ENCODE measurements around the gene DAB2IP. TPM values are rescaled to one million over a fixed set of nuclear protein-coding genes. Genes with fewer than 3 reads are reported as not detected.

Gene DAB2IP
- total RNA-seq, 3 donors from 2014 or later: 109 to 157 (median 111) TPM

DNA sequence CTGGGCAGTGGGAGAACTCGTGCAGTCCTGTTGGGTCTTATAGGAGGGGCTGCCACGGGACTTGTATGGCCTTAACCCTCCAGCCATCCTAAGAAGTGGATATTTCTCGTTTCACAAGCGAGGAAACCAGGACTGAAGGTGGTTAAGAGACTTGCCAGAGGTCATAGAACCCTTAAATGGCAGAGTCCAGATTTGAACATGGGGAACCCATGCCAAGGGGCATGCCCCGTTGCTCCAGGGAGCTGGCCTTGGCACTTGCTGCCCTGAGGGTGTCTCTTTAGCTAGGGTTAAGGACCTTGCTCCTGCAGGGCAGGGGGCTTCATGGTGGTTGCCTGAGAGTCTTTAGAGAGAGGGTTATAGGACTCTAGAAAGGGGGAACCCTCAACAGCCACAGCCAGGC is 63.4 kb downstream of the DAB2IP start:
- DNase-seq (no peak), ATAC-seq (no peak)
- Histone ChIP-seq H3K4me3 (no peak overlapping the region), H3K9me3 (no peaks in the 10 kb centered on the region), H3K36me3 (ENCODE audit: low read depth) (no peaks in the 10 kb centered on the region), H3K4me1 (ENCODE audit: low read depth) (peaks cover 6% of the 10 kb centered on the region)
- TF ChIP-seq, protein P1, sequence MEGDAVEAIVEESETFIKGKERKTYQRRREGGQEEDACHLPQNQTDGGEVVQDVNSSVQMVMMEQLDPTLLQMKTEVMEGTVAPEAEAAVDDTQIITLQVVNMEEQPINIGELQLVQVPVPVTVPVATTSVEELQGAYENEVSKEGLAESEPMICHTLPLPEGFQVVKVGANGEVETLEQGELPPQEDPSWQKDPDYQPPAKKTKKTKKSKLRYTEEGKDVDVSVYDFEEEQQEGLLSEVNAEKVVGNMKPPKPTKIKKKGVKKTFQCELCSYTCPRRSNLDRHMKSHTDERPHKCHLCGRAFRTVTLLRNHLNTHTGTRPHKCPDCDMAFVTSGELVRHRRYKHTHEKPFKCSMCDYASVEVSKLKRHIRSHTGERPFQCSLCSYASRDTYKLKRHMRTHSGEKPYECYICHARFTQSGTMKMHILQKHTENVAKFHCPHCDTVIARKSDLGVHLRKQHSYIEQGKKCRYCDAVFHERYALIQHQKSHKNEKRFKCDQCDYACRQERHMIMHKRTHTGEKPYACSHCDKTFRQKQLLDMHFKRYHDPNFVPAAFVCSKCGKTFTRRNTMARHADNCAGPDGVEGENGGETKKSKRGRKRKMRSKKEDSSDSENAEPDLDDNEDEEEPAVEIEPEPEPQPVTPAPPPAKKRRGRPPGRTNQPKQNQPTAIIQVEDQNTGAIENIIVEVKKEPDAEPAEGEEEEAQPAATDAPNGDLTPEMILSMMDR (IDR thresholded peaks at IDR 0.05): no peak
- intact Hi-C loops (cut with DNase I, micrococcal nuclease): no loop called here

DNA sequence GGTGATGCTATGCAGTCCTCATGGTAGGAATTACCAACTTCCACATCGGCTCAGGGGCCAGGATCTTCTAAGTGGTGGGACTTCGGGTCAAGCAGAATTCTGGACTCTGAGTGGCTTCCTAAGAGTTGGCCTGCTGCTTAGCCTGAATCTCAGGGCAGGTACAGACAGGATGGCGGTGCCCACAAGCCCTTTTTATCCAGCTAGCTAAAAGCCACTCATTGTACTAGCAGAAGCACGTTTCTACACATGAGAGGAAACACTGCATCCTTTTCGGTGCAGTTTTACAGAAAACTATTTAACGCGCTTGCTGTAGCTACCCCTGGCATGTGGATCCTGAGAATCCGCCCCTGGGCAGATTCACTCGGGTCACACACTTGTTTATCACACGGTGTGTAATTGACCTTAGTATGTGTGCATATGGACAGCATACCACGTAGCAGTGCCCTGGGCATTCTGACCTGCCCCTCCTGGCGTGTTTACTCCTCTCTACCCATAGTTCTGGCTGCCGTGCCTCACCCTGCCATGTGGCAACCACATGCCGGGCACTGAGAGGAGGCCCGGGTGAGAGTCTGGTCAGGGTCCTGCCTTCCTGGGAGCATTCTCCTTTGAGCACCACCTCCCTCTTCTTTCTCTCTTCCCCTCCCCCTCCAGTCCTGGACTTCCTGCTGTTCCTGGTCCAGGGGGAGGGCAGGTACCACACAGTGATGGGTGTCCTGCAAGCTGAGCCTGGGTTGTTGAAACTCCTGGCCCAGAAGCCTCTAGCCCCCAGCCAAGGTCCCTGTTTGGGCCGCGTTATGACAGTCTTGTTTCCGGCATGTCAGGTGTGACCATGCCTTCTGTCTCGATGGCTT is 65.9 kb downstream of the DAB2IP start:
- no peak for DNase-seq
- TF ChIP-seq, protein P1 (IDR thresholded peaks at IDR 0.05): no peak
- Histone ChIP-seq H3K4me1 (ENCODE audit: low read depth) (peaks cover 30% of the 10 kb centered on the region), H3K36me3 (ENCODE audit: low read depth) (peaks cover 4% of the 10 kb centered on the region), H3K9me3 (no peaks in the 10 kb centered on the region), H3K4me3 (no peak overlapping the region)
- intact Hi-C loops (cut with DNase I, micrococcal nuclease): no loop called here
- ATAC-seq: no peak

DNA sequence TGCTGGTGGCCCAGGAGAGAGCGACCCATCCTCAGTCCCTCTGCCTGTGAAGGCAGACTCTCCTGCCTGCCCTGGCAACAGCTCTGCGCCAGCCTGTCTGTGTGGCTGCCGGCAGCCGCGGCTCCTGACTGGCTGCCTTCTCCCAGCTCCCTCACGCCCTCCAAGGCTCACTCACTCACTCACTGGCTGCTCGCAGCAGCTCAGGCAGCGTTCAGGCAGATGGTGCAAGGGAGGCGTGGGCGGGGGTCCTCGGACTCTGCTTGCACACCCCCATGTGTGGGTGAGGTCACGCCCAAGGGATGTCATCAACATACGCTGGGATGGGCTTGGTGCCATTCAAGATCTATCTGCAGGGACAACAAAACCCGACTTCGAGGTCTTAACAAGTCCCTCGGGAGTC is 66.7 kb downstream of the DAB2IP start:
- H3K4me1 ChIP-seq (ENCODE audit: low read depth): peaks cover 32% of the 10 kb centered on the region
- H3K9me3 ChIP-seq: no peaks in the 10 kb centered on the region
- DNase-seq (no peak), ATAC-seq (no peak)
- intact Hi-C loops (cut with DNase I, micrococcal nuclease): no loop called here
- TF ChIP-seq, protein P1 (IDR thresholded peaks at IDR 0.05): no peak
- peaks cover 4% of the 10 kb centered on the region for H3K36me3 ChIP-seq (ENCODE audit: low read depth)
- no peak overlapping the region for H3K4me3 ChIP-seq

DNA sequence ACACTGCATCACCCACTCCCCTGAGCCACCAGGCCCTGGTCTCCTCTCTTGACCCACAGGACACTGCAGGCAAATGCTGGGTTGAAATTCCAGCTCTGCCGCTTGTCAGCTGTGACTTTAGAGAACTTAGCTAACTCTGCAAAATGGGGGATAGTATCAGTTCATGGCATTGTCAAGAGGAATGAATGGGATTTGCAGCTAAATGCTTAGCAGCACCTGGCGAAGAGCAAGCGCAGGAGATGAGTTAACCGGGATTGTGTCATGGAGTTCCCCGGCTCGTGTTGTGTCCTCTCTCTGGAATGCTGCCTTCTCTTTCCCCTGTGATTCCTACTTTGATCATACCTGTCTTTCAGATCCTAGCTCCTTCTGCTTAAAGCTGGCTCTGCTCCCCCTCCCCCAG is 67.1 kb downstream of the DAB2IP start:
- intact Hi-C loops (cut with DNase I, micrococcal nuclease): no loop called here
- TF ChIP-seq, protein P1 (IDR thresholded peaks at IDR 0.05): no peak
- Histone ChIP-seq H3K36me3 (ENCODE audit: low read depth) (peaks cover 4% of the 10 kb centered on the region), H3K4me1 (ENCODE audit: low read depth) (peaks cover 32% of the 10 kb centered on the region), H3K4me3 (no peak overlapping the region), H3K9me3 (no peaks in the 10 kb centered on the region)
- no peak for ATAC-seq
- no peak for DNase-seq

DNA sequence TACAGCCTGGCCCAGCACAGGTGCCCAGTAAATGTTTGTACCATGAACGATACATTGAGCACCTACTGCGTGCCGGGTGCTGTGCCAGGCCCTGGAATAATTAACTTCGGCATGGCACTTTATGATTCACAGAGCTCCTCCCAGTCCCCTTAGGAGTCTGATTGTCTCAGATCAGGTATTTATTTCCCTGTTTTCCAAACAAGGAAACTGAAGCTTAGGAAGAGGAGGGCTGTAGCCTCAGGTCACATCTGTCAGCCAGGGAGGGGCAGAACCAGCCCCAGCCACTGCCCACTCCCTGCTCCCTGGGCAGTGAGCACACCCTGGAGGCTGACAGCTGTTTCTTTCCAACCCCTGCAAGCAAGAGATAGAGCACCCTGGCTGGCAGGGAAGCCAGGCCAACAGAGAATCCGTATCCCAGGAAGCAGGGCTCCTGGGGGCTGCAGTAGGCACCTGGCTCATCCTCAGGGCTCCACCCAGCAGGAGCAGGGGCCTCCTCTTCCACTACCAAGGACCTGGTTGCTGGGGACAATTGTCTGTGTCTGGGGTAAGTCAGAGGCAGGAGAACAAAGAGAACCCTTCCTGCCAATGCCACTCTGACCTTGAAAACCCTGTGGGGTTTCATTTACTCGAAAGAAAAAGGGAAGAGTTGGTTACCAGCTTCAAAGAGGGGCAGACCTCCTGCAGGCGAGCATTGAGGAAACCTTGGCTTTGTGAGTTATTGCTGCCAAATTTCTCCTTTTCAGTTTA is 69.0 kb downstream of the DAB2IP start:
- ATAC-seq (peak; percentile 94), DNase-seq (peak; percentile 81 to 84 (median 83))
- intact Hi-C loops (cut with DNase I, micrococcal nuclease): loop anchor here in 1 of 2 donors (10.0 kb wide), 1 partner anchor 1264 kb away; no protein-coding TSS in a partner anchor
- H3K4me1 ChIP-seq (ENCODE audit: low read depth): peaks cover 34% of the 10 kb centered on the region
- no peaks in the 10 kb centered on the region for H3K9me3 ChIP-seq
- H3K36me3 ChIP-seq (ENCODE audit: low read depth): peaks cover 4% of the 10 kb centered on the region
- TF ChIP-seq, protein P1 (IDR thresholded peaks at IDR 0.05): no peak
- H3K4me3 ChIP-seq: no peak overlapping the region
